Psoas muscle (tissue), 8 donors: Measurements from ENCODE around the gene GNB2. TPM values are rescaled to one million over a fixed set of nuclear protein-coding genes. Genes with fewer than 3 reads are reported as not detected.

Experiments used
- ATAC-seq, 4 donors: fragments of 200-7000 bp; cut with Tn5 transposase; one replicate each; pipeline ENCODE4 v1.9.1; 2020; ENCODE audit warnings: moderate library complexity in 3 of 4, mild to moderate bottlenecking in 2 of 4
- DNase-seq, 2 donors: peaks; one replicate each; pipeline ENCODE4 v3.0.0-alpha.2; 2020
- H3K27ac ChIP-seq: fragments of 200-600 bp; one replicate; pipeline ENCODE4 v1.8.0; 2022
- H3K27me3 ChIP-seq, 3 donors: fragments of 200-600 bp in 1 of 3; one replicate each; pipeline versions ENCODE4 v1.6.1 to v1.8.0; 2013 to 2022; ENCODE audit warnings: low read length in 2 of 3, mild to moderate bottlenecking in 2 of 3, moderate library complexity in 1 of 3; ENCODE audit not compliant: insufficient read depth in 3 of 3
- H3K36me3 ChIP-seq, 2 donors: fragments of 200-600 bp in 1 of 2; one replicate each; pipeline versions ENCODE4 v1.6.1 to v1.8.0; 2013 to 2022; ENCODE audit warnings: low read depth in 1 of 2, mild to moderate bottlenecking in 1 of 2, moderate library complexity in 1 of 2; ENCODE audit not compliant: insufficient read depth in 1 of 2
- H3K4me1 ChIP-seq: fragments of 200-600 bp; one replicate; pipeline ENCODE4 v1.8.0; 2022
- H3K4me3 ChIP-seq: fragments of 200-600 bp; one replicate; pipeline ENCODE4 v1.8.0; 2022; ENCODE audit warnings: mild to moderate bottlenecking
- H3K9me3 ChIP-seq: fragments of 200-600 bp; one replicate; pipeline ENCODE4 v1.8.0; 2022
- CTCF ChIP-seq: fragments of 200-600 bp; IDR thresholded peaks from one replicate; pipeline ENCODE4 v1.8.0; 2022; ENCODE audit warnings: antibody characterized with exemption
- WGBS, 3 donors: extraction: QIAGEN DNeasy Blood & Tissue Kit; methylation state at CpG; one replicate each; pipeline versions ENCODE4 v1.1.6 to v1.1.7; 2013; 5-methylcytosine and 5-hydroxymethylcytosine counted together
- intact Hi-C, 2 donors: fragments of 100-400 bp; cut with DNase I; formaldehyde crosslinking; loops; one replicate each; pipeline versions ENCODE4 v1.11.0 to v1.14.2; 2022
- polyA plus RNA-seq, 3 donors: library from polyadenylated mRNA; stranded (reverse); fragments of 200-250 nt; gene quantifications; one replicate each; pipeline ENCODE4 v1.2.3, GENCODE V29; 2013
- total RNA-seq, 4 donors: library from RNA; stranded (reverse); fragmentation: NEBNext Ultra II Directional in 2 of 4; extraction: Animal tissue kit (Norgen Biotek cat#: 25700) in 2 of 4; gene quantifications; one replicate each; pipeline versions ENCODE4 v1.2.1 to v1.2.4, GENCODE V29; 2021 to 2023
- donor health status: healthy with polysubstance abuse.
- donor health status: DM: no; HTN: no; CAD: no; lungs with moderate emphysema.
- donor health status: Bipolar disorder and iron deficiency.
- donor health status: healthy.
- donor health status: DM: yes; HTN: yes; CAD: no.
- donor health status: DM: no; HTN: no; CAD: no.
- donor health status: DM: no; HTN: no; CAD: no.
- donor health status: DM: yes; HTN: yes; CAD: no.

The GNB2 gene
- total and polyA plus RNA-seq, 7 donors = 87.1 to 148 (median 117) TPM

- Histone ChIP-seq H3K36me3 (no peaks in the 10 kb centered on the region), H3K4me1 (no peaks in the 10 kb centered on the region), H3K27ac (no peak within 1 kb of the TSS), H3K9me3 (no peaks in the 10 kb centered on the region), H3K27me3 (peaks cover 0 to 42% (median 14%) of the 10 kb centered on the region in 3 donors), H3K4me3 (no peak within 1 kb of the TSS)
- intact Hi-C loops = loop anchor here in 1 of 2 donors (10.0 kb wide), 1 partner anchor 245 kb away; the partner anchor contains the start of gene TSC22D4
- TF ChIP-seq CTCF = no peak
- no peak for DNase-seq
- ATAC-seq = no peak
- 1 to 3% (median 3%) methylated on average over 21 of the region's 21 CpGs for WGBS, 3 donors
Measured at GRCh38 chr7:100720279-100720670, 46.7 kb downstream of the GNB2 start, which contains the start of gene EPO. Gene EPO (plus strand): TSS chr7:100720468. CDS start chr7:100720981, 513 bp downstream.

GRCh38 chr7:100720671-100721504 is 47.3 kb downstream of the GNB2 start:
- Histone ChIP-seq H3K4me1 (no peaks in the 10 kb centered on the region), H3K9me3 (no peaks in the 10 kb centered on the region), H3K36me3 (no peaks in the 10 kb centered on the region), H3K27me3 (peaks cover 0 to 42% (median 14%) of the 10 kb centered on the region in 3 donors), H3K4me3 (no peak overlapping the region), H3K27ac (no peak overlapping the region)
- ATAC-seq (no peak), DNase-seq (no peak)
- TF ChIP-seq CTCF = no peak
- intact Hi-C loops = loop anchor here in 1 of 2 donors (10.0 kb wide), 1 partner anchor 246 kb away; the partner anchor contains the start of gene TSC22D4
- 3 to 6% (median 5%) methylated on average over 38 to 56 of the region's 56 CpGs for WGBS, 3 donors

GRCh38 chr7:100721505-100721812 is 47.9 kb downstream of the GNB2 start:
- DNase-seq (no peak), ATAC-seq (no peak)
- no peaks in the 10 kb centered on the region for H3K9me3 ChIP-seq
- H3K36me3 ChIP-seq = no peaks in the 10 kb centered on the region
- no peak for TF ChIP-seq CTCF
- intact Hi-C loops = loop anchor here in 1 of 2 donors (10.0 kb wide), 1 partner anchor 247 kb away; the partner anchor contains the start of gene TSC22D4
- H3K27me3 ChIP-seq = peaks cover 0 to 42% (median 14%) of the 10 kb centered on the region in 3 donors
- 78 to 86% (median 79%) methylated on average over 8 of the region's 8 CpGs for WGBS, 3 donors
- no peak overlapping the region for H3K27ac ChIP-seq
- H3K4me1 ChIP-seq = no peaks in the 10 kb centered on the region
- no peak overlapping the region for H3K4me3 ChIP-seq

- H3K4me1 ChIP-seq = no peaks in the 10 kb centered on the region
- no peaks in the 10 kb centered on the region for H3K36me3 ChIP-seq
- no peaks in the 10 kb centered on the region for H3K9me3 ChIP-seq
- 60 to 69% (median 65%) methylated on average over 17 of the region's 17 CpGs for WGBS, 3 donors
- TF ChIP-seq CTCF = no peak
- intact Hi-C loops = loop anchor here in 1 of 2 donors (10.0 kb wide), 1 partner anchor 248 kb away; the partner anchor contains the start of gene TSC22D4
- no peak overlapping the region for H3K27ac ChIP-seq
- no peak overlapping the region for H3K4me3 ChIP-seq
- no peak for ATAC-seq
- no peak for DNase-seq
- peaks cover 0 to 42% (median 14%) of the 10 kb centered on the region in 3 donors for H3K27me3 ChIP-seq
Measured at GRCh38 chr7:100722480-100723212, 49.1 kb downstream of the GNB2 start.
